SKM-1 treated with dmso at 0.1 percent for 144 hours (cell line): ENCODE measurements around the gene AMOTL1.

Source experiments
- DNase-seq: peaks from one replicate; lab custom pipeline; 2025; ENCODE audit not compliant: unreplicated experiment; lab: John Stamatoyannopoulos, UW

AMOTL1 gene

DNA sequence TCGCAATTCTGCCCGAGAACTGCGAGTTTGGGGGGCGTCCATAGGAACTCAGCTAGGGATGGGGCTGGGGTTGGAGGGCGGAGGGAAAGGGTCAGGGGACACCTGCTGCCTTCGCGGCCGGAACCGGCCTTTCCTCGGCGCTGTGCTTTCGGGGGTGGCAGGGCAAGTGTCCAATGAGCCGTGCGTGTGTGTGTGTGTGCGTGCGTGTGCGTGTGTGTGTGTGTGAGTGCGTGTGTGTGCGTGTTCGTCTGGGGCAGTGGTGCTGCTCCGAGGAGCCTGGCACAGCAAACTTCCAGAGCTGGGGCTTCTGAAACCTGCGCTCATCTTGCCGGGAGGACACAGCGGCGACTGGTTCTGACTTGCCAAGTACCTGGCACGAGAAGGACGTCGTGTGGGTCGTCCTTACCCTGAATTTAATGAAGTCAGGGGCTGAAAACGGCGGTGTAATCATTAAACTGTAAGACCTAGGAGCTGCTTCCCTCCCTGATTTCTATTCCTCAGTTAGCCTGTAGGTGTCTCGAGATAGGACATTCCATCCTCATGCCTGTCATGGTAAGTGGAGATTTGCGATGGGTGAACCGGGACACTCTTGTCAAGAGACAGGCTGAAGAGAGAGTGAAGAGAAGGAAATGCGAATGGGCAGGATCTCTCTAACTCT is 27.0 kb upstream of the AMOTL1 start:
- peak; percentile 32 for DNase-seq

DNA sequence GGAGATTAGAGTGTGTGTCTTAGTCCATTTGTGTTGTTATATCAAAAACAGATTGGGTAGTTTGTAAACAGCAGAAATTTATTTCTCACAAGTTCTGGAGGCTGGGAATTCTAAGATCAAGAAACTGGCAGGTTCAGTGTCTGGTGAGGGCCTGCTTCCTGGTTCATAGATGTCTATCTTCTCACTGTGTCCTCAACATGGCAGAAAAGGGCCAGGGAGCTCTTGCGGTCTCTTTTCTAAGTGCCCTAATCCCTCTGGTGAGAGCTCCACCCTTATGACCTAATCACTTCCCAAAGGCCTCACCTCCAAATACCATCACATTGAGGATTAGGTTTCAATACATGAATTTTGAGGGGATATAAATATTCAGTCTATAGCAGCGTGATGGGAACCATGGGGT is 25.5 kb upstream of the AMOTL1 start:
- DNase-seq: no peak

DNA sequence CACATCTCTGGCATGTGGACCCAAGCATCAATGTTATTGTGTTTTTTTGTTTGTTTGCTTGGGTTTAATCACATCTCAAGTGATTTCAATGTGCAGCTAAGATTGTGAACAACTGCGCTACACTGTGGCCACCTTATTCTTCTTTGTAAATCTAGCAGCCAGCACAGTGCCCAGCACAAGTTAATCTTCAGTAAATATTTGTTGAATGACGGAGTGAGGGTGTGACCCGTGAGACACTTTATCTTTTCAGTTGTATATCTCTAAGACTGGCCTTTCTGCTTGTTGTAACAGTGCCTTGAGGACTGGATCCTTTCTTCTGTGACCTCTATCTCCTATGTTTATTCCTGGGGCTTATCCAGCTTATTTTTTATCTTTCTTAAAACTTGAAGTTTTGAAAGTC is 21.4 kb upstream of the AMOTL1 start:
- DNase-seq: no peak

DNA sequence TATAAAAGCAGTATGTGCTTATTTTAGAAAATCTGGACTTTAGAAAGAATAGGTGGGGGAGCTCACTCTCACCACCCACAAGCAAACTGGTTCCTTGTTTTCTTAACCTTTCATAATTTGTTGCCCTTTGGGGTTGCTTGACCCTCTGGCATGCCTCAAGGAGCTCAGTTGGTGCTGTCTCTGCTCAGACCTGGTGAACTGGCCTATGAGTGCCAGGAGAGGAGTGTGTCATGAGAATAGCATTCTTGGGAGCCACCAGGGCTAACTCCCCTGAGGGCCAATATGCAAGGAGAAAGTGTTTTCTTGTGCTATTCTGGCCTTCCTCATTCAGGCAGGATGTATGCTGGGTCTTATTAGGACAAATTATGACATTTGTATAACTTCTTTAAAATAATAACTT is 21.0 kb upstream of the AMOTL1 start:
- DNase-seq: no peak

DNA sequence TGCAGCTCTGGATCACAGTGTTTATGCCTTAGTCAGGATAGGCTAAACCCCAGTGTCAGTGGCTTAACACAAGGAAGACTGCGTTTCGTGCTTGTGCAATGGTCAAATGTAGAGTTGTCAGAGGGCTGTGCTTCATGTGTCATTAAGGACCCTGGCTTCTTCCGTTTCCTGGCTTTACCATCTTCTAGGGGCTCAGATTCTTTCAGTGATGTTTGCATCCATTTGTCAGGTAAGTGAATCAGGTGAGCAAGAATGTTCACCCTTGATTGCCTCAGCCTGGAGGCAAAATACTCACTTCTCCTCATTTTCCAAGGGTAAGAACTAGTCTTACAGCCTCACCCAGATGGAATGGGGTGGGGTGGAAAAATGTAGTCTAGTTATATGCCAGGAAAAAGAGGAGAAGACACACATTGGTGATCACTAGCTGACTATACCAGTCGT is 20.5 kb upstream of the AMOTL1 start:
- DNase-seq: no peak

DNA sequence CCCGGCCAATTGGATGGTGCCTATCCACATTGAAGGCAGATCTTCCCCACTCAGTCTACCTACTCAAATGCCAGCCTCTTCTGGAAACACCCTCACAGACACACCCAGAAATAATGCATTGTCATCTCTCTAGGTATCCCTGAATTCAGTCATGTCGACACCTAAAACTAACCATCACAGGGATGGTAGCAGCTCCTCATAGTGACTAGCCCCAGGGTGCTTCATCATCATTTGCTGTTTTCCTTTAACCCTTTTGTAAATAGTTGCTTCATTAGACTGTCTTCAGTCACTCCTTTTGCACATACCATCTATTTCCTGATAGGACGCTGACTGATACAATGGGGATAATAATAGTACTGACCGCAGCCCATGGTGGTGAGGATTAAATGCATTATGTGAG is 18.8 kb upstream of the AMOTL1 start:
- DNase-seq: no peak

DNA sequence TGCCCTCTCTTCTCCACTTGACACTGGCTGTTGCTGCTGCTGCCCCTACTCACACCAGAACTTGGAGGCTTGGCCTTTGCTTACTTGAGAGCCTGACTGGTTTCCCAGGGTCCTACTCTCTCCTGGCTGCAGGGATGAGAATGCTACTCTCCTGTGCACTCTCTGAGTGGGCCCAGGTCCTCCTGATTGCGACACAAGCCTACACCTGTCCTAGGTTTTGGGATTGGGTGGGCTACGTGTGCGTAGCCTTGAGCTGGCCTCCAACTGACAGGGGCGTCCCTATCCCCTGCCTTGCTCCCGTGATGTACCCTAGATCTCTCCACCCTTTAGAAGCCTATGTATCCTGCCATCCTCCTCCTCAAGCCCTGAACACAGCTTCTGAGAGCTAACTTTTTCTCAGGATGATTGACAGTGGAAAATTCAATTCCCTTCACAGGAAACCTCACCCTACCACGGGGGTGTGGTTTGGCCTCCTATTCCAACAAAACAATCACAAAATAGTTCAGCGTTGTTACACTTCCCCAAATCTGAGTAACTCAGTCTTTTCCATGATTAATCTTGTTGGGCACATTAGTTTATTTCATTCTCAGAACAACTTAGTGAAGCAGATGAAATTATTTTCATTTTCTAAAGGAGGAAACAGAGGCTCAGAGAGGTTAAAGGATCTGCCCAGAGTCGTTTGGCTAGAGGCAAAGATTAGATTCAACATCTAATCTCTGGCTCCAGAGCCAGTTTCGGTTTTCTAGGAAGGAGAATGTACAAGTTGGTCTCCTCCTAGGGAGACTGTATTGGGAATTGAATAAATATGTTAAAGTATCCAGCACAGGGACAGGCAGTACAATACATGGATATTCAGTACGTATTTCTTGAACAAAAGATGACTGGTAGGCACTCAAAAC is 17.6 kb upstream of the AMOTL1 start:
- no peak for DNase-seq

DNA sequence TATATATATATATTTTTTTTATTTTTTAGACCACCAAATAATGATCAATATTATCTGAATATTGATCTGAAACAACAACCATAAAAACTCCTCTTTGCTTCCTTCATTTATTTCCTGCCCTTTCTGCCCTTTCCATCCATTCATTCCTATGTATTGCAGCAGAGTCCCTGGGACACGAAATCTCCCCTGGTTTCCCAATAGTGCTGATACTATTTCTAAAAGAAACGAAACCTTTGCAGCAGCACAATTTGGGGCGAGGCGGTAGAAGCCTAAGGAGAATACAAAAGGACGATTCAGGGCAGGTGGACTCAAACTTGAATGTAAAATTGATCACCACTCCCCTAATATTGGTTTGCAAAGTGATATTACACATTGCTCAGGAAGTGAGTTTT is 16.9 kb upstream of the AMOTL1 start:
- DNase-seq: no peak

DNA sequence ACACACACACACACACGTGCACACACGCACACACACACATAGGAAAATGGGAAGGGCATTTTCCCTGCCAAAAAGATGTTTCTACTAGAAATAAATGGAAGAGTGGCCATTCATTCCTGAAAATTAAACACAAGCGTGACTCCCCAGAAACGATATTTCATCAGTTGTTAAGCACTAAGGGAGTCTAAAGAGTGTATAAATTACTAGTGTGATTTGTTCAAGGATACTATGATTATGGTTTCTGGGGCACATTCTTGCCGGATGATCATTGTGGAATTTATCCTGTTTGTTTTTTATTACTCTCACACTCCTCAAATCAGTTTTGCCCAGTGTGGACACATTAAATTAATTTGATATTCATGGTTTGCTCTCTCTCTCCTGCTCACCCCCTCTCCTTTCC is 16.4 kb upstream of the AMOTL1 start:
- DNase-seq: no peak

DNA sequence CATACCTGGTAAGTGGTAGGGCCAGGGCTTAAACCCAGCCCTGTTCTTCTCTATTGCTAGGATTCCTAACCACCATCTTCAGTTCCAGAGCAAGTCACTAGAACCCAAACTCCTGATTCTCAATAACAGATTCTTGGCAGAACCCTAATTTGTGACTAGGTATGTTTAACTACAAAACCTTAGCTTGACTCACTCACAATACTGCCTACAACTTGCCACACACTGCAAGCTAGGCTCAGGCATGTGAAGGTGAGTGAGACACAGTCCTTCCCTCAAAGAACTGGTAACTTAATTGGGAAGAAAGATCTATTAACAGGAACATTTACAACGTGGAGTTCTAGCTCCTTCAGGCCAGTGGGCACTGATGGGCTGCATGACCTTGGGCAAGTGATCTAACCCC is 14.5 kb upstream of the AMOTL1 start:
- no peak for DNase-seq

DNA sequence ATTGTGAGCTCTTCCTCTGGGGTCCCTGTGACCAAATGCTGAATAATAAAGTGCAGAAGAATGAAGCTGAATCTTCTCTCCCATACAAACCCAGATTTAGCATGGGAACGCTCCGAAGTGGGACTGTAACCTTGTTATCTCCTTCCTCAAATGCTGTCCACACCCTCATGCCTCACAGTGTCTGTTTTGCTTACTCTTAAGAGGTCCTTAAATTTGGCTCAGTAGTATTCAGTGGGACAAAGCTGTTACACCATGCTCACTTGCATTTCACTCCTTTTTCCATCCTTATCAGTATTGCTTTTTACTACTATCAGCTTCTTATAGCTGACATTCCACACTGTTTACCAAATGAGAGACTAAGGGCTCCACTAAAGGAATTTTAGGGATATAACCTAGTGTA is 13.8 kb upstream of the AMOTL1 start:
- no peak for DNase-seq

DNA sequence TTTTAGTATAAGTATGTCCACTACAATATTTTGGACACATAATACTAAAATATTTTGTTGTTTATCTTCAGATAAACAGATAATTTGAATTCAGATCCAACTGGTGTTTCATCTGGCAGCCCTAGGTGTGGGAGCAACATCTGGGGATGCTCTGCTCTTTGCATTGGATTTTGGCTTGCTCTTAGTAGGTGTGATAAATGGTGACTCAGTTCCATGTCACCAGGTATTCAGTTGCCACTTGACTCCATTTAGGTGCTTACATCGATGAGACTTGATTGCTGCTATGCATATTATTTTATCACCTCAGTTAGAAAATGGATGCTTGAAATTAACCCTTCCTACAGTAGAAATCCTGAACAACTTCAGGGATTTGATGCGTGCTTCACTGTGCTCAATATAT is 13.3 kb upstream of the AMOTL1 start:
- no peak for DNase-seq

DNA sequence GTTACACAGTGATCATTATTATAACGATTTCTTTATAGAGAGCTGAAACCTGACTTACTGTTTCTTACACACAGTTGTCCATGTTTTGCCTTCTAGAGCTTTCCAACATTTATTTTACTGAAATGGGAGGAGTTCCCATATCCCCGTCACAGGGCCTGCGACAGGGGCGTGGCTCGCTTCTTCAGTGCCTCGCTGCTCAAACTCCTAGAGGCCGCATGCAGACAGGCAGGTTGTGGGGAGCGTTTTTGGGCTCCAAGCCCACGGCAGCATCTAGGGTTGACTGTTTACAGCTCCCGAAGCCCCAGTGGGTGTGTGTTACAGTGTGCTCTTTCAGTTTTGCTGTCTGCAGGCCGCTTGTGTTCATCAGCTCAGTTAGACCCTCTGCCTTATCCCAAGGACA is 12.7 kb upstream of the AMOTL1 start:
- DNase-seq: no peak

DNA sequence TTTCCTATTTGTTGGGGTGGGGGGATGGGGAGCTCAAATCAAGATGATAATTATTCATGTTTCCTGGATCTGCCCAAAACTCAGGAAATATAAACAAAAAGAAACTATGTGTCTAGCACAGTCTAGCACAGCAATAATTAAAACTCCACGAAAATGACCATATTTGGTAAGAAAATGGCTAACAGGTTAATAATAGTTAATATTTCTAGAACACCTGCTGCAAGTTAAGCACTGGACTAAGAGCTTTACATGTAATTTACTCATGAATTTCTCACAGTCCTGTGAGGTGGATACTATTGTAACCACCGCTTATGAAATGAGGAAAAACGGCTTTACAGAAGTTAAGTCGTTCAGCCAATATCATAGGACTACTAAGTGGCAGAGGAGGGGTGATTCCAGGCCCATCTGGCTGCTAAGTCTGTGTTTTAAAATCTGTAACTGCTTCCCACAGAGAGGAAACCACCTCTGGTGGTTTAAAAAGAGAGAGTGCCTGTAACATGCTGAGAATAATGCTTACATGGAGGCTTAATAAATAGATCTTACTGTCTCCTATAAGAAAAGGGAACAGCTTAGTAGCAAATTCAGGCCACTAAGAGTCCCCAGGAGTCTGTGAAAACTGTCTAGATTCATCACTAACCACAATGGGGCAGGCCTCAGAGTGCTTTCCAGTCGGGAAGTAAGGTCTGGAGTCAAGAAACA is 11.0 kb upstream of the AMOTL1 start:
- no peak for DNase-seq

DNA sequence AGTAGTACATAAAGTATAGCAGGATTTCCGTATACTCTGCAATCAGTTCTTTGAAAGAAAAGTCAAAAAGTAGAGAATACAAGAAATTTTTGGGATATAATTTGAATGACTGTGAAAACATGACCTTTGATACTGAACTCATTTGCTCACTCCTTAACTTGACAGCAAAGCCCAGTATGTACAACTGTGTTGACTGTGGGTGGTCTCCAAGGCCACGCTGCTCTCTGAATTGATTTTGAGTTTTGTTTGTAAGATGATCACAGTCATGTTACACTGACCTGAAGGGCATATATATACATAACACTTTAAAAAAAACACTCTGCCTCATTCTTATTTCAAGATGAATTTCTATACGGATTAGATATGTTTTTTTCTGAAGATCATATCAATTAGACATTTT is 9.5 kb upstream of the AMOTL1 start:
- DNase-seq: no peak

DNA sequence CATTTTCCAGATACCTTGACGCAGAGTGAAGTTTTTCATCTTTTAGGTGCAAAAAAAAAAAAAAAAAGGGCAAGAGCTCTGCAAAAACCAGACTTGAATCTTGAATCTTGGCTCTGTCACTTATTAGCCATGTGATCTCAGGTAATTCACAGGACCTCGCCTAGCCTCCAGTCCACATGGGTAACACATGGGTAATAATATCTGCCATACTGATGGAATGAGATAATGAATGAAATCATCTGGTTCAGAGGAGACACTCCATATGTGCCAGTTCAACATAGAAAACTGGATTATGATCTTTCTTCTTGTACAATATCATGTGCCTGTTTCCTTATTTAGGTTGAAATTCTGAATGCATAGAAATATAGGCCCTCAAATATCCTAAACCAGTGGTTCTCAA is 8.6 kb upstream of the AMOTL1 start:
- DNase-seq: no peak

DNA sequence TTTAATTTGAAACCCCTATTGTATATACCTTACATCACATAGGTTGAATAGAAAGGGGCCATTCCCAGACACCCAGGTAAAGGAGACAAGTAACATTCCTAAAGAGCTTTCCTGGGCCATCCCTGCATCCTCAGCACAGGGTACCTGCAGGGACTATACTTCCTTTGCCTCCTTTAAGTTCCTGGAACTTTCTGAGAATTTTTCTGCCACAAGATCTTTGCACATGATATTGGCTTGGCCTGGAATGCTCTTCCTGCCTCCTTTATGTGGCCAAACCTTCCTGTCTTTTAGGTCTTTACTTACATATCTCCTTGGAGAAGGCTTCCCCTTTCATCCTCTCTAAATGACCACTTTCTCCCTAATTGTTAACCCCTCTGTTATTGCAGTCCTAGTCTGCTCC is 7.9 kb upstream of the AMOTL1 start:
- no peak for DNase-seq

DNA sequence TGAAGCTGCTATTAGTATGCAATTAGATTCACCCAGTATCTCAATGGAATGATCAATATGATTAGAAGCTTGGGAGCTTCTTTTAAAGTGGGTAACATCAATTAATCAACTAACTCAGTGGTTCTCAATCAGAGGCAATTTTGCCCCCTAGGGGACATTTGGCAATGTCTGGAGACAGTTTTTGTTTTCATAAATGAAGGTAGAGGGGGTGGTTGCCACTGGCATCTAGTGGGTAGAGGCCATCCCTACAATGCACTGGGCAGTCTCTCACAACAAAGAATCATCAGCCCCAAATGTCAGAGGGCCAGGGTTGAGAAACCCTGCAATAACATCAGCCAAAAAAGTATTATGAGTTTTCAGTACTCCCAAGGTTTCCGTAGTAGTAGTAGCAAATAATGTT is 5.9 kb upstream of the AMOTL1 start:
- no peak for DNase-seq

DNA sequence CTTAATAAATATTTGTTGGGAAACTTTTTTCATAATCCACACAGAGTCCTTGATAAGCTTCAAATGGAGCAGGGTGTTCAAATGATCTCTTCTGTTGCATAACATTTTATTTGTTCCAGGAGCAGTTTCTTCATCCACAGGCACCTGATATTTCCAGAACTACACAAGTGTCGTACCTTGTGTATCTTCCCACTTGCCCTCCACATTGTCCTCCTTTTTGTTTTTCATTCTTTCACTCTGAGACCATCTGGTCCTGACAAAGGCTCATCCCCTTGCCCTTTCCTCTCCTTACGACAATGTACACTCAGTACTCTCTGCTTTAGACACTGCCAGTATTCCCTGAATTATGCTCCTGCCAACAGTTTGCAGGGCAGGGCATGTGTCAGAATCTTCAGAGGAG is 5.2 kb upstream of the AMOTL1 start:
- DNase-seq: no peak

DNA sequence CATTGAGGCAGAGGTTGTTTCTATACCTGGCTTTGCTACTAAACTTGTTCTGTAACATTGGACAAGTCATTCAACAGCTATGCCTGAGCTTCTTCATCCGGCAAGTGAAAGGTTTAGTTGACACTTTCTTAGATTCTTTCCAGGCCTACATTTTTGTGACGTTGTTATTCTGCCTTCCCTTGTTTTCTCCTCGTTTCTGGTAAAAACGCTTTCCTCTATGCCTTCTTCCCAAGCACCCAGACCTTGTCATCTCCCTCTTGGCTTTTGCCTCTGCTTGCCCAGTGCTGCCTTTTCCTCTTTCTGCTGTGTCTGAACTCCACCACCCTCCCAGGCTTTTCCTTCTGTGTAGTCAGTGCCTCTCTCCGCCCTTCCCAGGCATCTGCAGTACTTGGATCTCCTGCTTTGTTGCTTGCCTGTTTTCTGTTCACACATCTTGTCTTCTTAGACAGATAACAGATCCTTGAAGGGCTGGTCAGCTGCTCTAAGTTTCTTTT is 1.4 kb upstream of the AMOTL1 start:
- no peak for DNase-seq

DNA sequence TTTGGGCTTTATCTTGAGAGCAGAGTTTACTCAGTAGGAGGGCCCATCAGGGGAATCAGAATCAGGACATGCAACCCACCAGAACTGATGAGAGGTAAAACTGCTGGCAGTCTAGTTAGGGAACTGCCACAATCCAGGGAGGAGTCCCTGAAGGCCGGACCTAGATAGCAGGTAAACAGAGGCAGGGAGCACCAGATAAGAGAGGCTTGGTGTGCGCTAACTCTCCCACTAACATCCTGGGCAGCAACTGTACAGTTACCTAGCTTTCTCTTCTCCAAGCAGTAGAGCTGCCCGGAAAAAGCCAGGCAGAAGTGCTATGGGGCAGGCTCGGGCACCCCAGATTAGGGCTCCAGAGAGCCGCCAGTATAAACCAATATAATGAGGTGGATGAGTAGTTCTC is 865 bp upstream of the AMOTL1 start:
- DNase-seq: no peak
